Muscle layer of colon (tissue), 2 donors: ENCODE results near the gene KPNA5.
"Not testable (repeated sequence)": the region's sequence is repeated elsewhere in the genome, so short reads cannot be mapped to it uniquely, and the experiment has no call there.

Source experiments
- H3K27ac ChIP-seq: one replicate; pipeline ENCODE4 v1.7.0; 2013; ENCODE audit warnings: low read depth, mild to moderate bottlenecking, low read length, moderate library complexity
- H3K27me3 ChIP-seq, 2 donors: one replicate each; pipeline ENCODE4 v1.7.0; 2013; ENCODE audit warnings: low read length in 2 of 2, mild to moderate bottlenecking in 2 of 2; ENCODE audit not compliant: insufficient read depth in 2 of 2, control insufficient read depth in 1 of 2
- H3K36me3 ChIP-seq: one replicate; pipeline ENCODE4 v1.7.0; 2013; ENCODE audit warnings: mild to moderate bottlenecking, low read length; ENCODE audit not compliant: insufficient read depth
- H3K4me1 ChIP-seq: one replicate; pipeline ENCODE4 v1.7.0; 2013; ENCODE audit warnings: mild to moderate bottlenecking, low read length; ENCODE audit not compliant: insufficient read depth
- H3K4me3 ChIP-seq, 2 donors: one replicate each; pipeline ENCODE4 v1.7.0; 2013; ENCODE audit warnings: low read length in 2 of 2, low read depth in 1 of 2, mild to moderate bottlenecking in 1 of 2, moderate library complexity in 1 of 2
- H3K9ac ChIP-seq: one replicate; pipeline ENCODE4 v1.7.0; 2013; ENCODE audit warnings: low read length
- H3K9me3 ChIP-seq: one replicate; pipeline ENCODE4 v1.7.0; 2013; ENCODE audit warnings: mild to moderate bottlenecking, low read length
- donor health status: abdominal sarcoma.
- donor health status: Adenocarcinoma of cecum.

KPNA5 gene

GRCh38 chr6:116705917-116706316 is 24.9 kb downstream of the KPNA5 start:
- Histone ChIP-seq H3K4me3 (no peak overlapping the region), H3K27ac (no peak overlapping the region), H3K27me3 (no peaks in the 10 kb centered on the region), H3K36me3 (peaks cover 19% of the 10 kb centered on the region), H3K9ac (no peak overlapping the region), H3K9me3 (no peaks in the 10 kb centered on the region), H3K4me1 (no peaks in the 10 kb centered on the region)

- Histone ChIP-seq H3K9me3 (no peaks in the 10 kb centered on the region), H3K27ac (no peak overlapping the region), H3K9ac (no peak overlapping the region), H3K4me1 (no peaks in the 10 kb centered on the region), H3K4me3 (no peak overlapping the region), H3K27me3 (no peaks in the 10 kb centered on the region), H3K36me3 (peaks cover 13% of the 10 kb centered on the region)
Observed at GRCh38 chr6:116714296-116714695, 33.3 kb downstream of the KPNA5 start.

GRCh38 chr6:116714761-116715160 is 33.8 kb downstream of the KPNA5 start:
- Histone ChIP-seq H3K27me3 (no peaks in the 10 kb centered on the region), H3K4me3 (no peak overlapping the region), H3K36me3 (peaks cover 18% of the 10 kb centered on the region), H3K9me3 (no peaks in the 10 kb centered on the region), H3K4me1 (no peaks in the 10 kb centered on the region), H3K27ac (no peak overlapping the region), H3K9ac (no peak overlapping the region)

- Histone ChIP-seq H3K4me3 (no peak overlapping the region), H3K9ac (no peak overlapping the region), H3K9me3 (no peaks in the 10 kb centered on the region), H3K27me3 (no peaks in the 10 kb centered on the region), H3K4me1 (no peaks in the 10 kb centered on the region), H3K27ac (no peak overlapping the region), H3K36me3 (peaks cover 17% of the 10 kb centered on the region)
Observed at GRCh38 chr6:116726947-116727346, 45.9 kb downstream of the KPNA5 start.

- Histone ChIP-seq H3K4me3 (no peak overlapping the region), H3K9me3 (no peaks in the 10 kb centered on the region), H3K4me1 (no peaks in the 10 kb centered on the region), H3K27ac (no peak overlapping the region), H3K36me3 (peaks cover 8% of the 10 kb centered on the region), H3K27me3 (no peaks in the 10 kb centered on the region), H3K9ac (no peak overlapping the region)
Observed at GRCh38 chr6:116730513-116730912, 49.5 kb downstream of the KPNA5 start.

- Histone ChIP-seq H3K36me3 (no peaks in the 10 kb centered on the region), H3K27me3 (no peaks in the 10 kb centered on the region), H3K4me1 (no peaks in the 10 kb centered on the region), H3K9ac (no peak overlapping the region), H3K4me3 (no peak overlapping the region), H3K9me3 (no peaks in the 10 kb centered on the region), H3K27ac (no peak overlapping the region)
Observed at GRCh38 chr6:116737004-116737403, 56.0 kb downstream of the KPNA5 start.

- not testable (repeated sequence) for H3K27ac ChIP-seq, H3K4me3 ChIP-seq, H3K4me1 ChIP-seq, H3K27me3 ChIP-seq, H3K36me3 ChIP-seq, H3K9me3 ChIP-seq, H3K9ac ChIP-seq
Observed at GRCh38 chr6:116740486-116740885, 59.5 kb downstream of the KPNA5 start.

- Histone ChIP-seq H3K27me3 (no peaks in the 10 kb centered on the region), H3K4me1 (no peaks in the 10 kb centered on the region), H3K36me3 (no peaks in the 10 kb centered on the region), H3K9ac (no peak overlapping the region), H3K27ac (no peak overlapping the region), H3K4me3 (no peak overlapping the region), H3K9me3 (no peaks in the 10 kb centered on the region)
Observed at GRCh38 chr6:116741571-116741970, 60.6 kb downstream of the KPNA5 start.

- H3K27ac ChIP-seq = no peak overlapping the region
- H3K9me3 ChIP-seq = no peaks in the 10 kb centered on the region
- no peaks in the 10 kb centered on the region for H3K4me1 ChIP-seq
- no peak overlapping the region for H3K4me3 ChIP-seq
- no peak overlapping the region for H3K9ac ChIP-seq
- no peaks in the 10 kb centered on the region for H3K27me3 ChIP-seq
- no peaks in the 10 kb centered on the region for H3K36me3 ChIP-seq
Observed at GRCh38 chr6:116745176-116745575, 64.2 kb downstream of the KPNA5 start.

- Histone ChIP-seq H3K4me3 (no peak overlapping the region), H3K27ac (no peak overlapping the region), H3K9me3 (no peaks in the 10 kb centered on the region), H3K4me1 (no peaks in the 10 kb centered on the region), H3K36me3 (no peaks in the 10 kb centered on the region), H3K9ac (no peak overlapping the region), H3K27me3 (peaks cover 6 to 11% of the 10 kb centered on the region in 2 donors)
Observed at GRCh38 chr6:116761779-116762178, 80.8 kb downstream of the KPNA5 start.

- H3K27ac ChIP-seq = no peak overlapping the region
- no peak overlapping the region for H3K9ac ChIP-seq
- H3K4me1 ChIP-seq = no peaks in the 10 kb centered on the region
- peaks cover 6 to 11% of the 10 kb centered on the region in 2 donors for H3K27me3 ChIP-seq
- no peaks in the 10 kb centered on the region for H3K36me3 ChIP-seq
- no peaks in the 10 kb centered on the region for H3K9me3 ChIP-seq
- H3K4me3 ChIP-seq = no peak overlapping the region
Observed at GRCh38 chr6:116762235-116762634, 81.2 kb downstream of the KPNA5 start.

- H3K9ac ChIP-seq = no peak overlapping the region
- no peak overlapping the region for H3K4me3 ChIP-seq
- peaks cover 6 to 11% of the 10 kb centered on the region in 2 donors for H3K27me3 ChIP-seq
- no peaks in the 10 kb centered on the region for H3K9me3 ChIP-seq
- H3K4me1 ChIP-seq = no peaks in the 10 kb centered on the region
- no peaks in the 10 kb centered on the region for H3K36me3 ChIP-seq
- no peak overlapping the region for H3K27ac ChIP-seq
Observed at GRCh38 chr6:116763048-116763447, 82.0 kb downstream of the KPNA5 start.
